Esophagus muscularis mucosa (tissue), 4 donors: ENCODE data around the gene A4GALT. TPM values are rescaled to one million over a fixed set of nuclear protein-coding genes. Genes with fewer than 3 reads are reported as not detected.
"Not testable (repeated sequence)": the region's sequence is repeated elsewhere in the genome, so short reads cannot be mapped to it uniquely, and the experiment has no call there.

Experiments
- DNase-seq: peaks from one replicate; pipeline ENCODE4 v3.0.0-alpha.2; 2017; ENCODE audit errors: extremely low spot score
- H3K27ac ChIP-seq, 4 donors: fragments of 200-600 bp; sonication (generic); replicated peaks in 1 of 4; 1 replicate in 3 of 4; 2 replicates in 1 of 4; pipeline ENCODE4 v1.5.1; 2016 to 2019; ENCODE audit warnings: mild to moderate bottlenecking in 1 of 4
- H3K27me3 ChIP-seq, 4 donors: fragments of 200-600 bp; sonication (generic); one replicate each; pipeline versions ENCODE4 v1.5.1 to v1.6.0; 2016 to 2019
- H3K36me3 ChIP-seq, 4 donors: fragments of 200-600 bp; sonication (generic); one replicate each; pipeline ENCODE4 v1.5.1; 2016 to 2019
- H3K4me1 ChIP-seq, 4 donors: fragments of 200-600 bp; sonication (generic); one replicate each; pipeline ENCODE4 v1.5.1; 2016 to 2019
- H3K4me3 ChIP-seq, 4 donors: fragments of 200-600 bp; sonication (generic); 1 replicate in 2 of 4; 2 replicates in 2 of 4; pipeline ENCODE4 v1.5.1; 2016 to 2019; ENCODE audit warnings: mild to moderate bottlenecking in 4 of 4, moderate library complexity in 1 of 4
- H3K9me3 ChIP-seq, 4 donors: fragments of 200-600 bp; sonication (generic); 1 replicate in 3 of 4; 2 replicates in 1 of 4; pipeline ENCODE4 v1.5.1; 2016 to 2019
- EP300 ChIP-seq: sonication (generic); formaldehyde crosslinking; IDR thresholded peaks from one replicate; pipeline ENCODE4 v1.6.1; 2017; ENCODE audit warnings: antibody characterized with exemption
- POLR2A ChIP-seq: fragments of 450-650 bp; IDR thresholded peaks from one replicate; pipeline ENCODE4 v1.6.1; 2017; ENCODE audit warnings: antibody characterized with exemption, moderate library complexity, mild to moderate bottlenecking, low read depth
- POLR2AphosphoS5 ChIP-seq, 2 donors: sonication (generic); formaldehyde crosslinking; IDR thresholded peaks; one replicate each; pipeline ENCODE4 v1.6.1; 2017; ENCODE audit warnings: antibody characterized with exemption in 2 of 2
- WGBS: methylation state at CpG from one replicate; pipeline ENCODE4 v1.1.5; 2018; 5-methylcytosine and 5-hydroxymethylcytosine counted together
- intact Hi-C: fragments of 100-400 bp; cut with DNase I; formaldehyde crosslinking; loops from one replicate; pipeline ENCODE4 v1.15.1; 2023
- total RNA-seq, 4 donors: library from RNA; depleted of rRNA; stranded (reverse); fragments of >200 nt; gene quantifications; one replicate each; pipeline versions ENCODE4 v1.1.0 to v1.2.1, GENCODE V29; 2016
- TF ChIP-seq, protein P1 (sequence below), 3 experiments: fragments of 200-600 bp in 2 of 3; fragments of 450-650 bp in 1 of 3; sonication (generic) in 2 of 3; IDR thresholded peaks; one replicate each; pipeline ENCODE4 v1.5.1; 2017 to 2019; ENCODE audit warnings: antibody characterized with exemption in 3 of 3, mild to moderate bottlenecking in 2 of 3, moderate library complexity in 1 of 3

The A4GALT gene
- total RNA-seq, 4 donors from 2014 or later: 77.7 to 81.8 (median 79.1) TPM

DNA sequence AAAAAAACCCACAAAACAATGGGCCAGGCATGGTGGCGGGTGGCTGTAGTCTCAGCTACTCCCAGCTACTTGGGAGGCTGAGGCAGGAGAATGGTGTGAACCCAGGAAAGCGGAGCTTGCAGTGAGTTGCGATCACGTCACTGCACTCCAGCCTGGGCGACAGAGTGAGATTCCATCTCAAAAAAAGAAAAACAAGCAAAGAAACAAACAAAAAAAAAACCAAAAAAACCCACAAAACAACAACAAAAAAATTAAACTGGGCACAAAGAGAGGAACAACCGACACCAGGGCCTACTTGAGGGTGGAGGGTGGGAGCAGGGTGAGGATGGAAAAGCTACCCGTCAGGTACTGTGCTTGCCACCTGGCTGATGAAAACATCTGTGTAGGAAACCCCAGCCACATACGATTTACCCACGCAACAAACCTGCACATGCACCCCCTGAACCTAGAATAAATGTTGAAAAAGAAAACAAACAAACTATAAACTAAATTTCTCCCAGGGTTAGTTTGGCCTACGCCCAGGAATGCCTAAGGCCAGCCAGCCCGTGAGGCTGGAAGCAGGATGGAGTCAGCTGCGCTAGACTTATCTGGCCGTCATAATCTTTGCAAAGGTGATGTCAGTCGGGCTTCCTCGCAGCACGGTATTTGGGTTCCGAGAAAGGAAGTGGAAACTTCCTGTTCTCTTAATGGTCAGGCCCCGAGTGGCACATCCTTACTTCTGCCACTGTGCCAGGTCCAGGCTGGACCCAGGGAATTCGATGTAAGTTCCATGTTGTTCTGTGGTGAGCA is 49.6 kb downstream of the A4GALT start:
- intact Hi-C loops: no loop called here
- TF ChIP-seq POLR2AphosphoS5 (IDR thresholded peaks at IDR 0.05) (peak; percentile 37 to 47), EP300 (no peak)
- Histone ChIP-seq H3K4me1 (peaks cover 21 to 31% (median 27%) of the 10 kb centered on the region in 4 donors), H3K9me3 (no peaks in the 10 kb centered on the region), H3K27me3 (no peaks in the 10 kb centered on the region), H3K4me3 (no peak overlapping the region), H3K36me3 (no peaks in the 10 kb centered on the region), H3K27ac (peak overlapping the region in 3 of 4 donors; percentile 2 to 55 (median 49))
- 80% methylated on average over 19 of the region's 19 CpGs for WGBS
- DNase-seq: no peak

DNA sequence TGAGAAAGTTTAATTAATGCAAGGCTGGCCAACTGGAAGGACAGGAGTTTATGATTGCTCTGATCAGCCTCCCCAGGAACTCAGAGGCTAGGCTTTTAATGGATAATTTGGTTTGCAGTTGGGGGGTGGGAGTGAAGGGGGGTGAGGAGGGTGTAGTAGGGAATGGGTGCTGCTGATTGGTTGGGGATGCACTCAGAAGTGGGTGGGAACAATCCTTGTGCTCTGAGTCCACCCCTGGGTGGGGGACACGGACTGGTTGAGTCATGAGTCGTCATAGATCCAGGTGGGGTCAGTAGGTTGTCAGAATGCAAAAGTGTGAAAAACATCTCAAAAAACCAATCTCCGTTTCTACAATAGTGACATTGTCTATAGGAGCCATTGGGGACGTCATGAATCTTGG is 50.6 kb downstream of the A4GALT start:
- Histone ChIP-seq H3K4me3 (no peak overlapping the region), H3K36me3 (no peaks in the 10 kb centered on the region), H3K27me3 (no peaks in the 10 kb centered on the region), H3K27ac (peak overlapping the region in 1 of 4 donors; percentile 44), H3K9me3 (no peaks in the 10 kb centered on the region), H3K4me1 (peaks cover 15 to 20% (median 17%) of the 10 kb centered on the region in 4 donors)
- TF ChIP-seq, protein P1, sequence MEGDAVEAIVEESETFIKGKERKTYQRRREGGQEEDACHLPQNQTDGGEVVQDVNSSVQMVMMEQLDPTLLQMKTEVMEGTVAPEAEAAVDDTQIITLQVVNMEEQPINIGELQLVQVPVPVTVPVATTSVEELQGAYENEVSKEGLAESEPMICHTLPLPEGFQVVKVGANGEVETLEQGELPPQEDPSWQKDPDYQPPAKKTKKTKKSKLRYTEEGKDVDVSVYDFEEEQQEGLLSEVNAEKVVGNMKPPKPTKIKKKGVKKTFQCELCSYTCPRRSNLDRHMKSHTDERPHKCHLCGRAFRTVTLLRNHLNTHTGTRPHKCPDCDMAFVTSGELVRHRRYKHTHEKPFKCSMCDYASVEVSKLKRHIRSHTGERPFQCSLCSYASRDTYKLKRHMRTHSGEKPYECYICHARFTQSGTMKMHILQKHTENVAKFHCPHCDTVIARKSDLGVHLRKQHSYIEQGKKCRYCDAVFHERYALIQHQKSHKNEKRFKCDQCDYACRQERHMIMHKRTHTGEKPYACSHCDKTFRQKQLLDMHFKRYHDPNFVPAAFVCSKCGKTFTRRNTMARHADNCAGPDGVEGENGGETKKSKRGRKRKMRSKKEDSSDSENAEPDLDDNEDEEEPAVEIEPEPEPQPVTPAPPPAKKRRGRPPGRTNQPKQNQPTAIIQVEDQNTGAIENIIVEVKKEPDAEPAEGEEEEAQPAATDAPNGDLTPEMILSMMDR (IDR thresholded peaks at IDR 0.05): no peak
- no peak for TF ChIP-seq POLR2AphosphoS5 (IDR thresholded peaks at IDR 0.05)
- no peak for TF ChIP-seq POLR2A
- no peak for TF ChIP-seq EP300
- intact Hi-C loops: no loop called here
- WGBS: 75% methylated on average over 4 of the region's 4 CpGs
- no peak for DNase-seq

DNA sequence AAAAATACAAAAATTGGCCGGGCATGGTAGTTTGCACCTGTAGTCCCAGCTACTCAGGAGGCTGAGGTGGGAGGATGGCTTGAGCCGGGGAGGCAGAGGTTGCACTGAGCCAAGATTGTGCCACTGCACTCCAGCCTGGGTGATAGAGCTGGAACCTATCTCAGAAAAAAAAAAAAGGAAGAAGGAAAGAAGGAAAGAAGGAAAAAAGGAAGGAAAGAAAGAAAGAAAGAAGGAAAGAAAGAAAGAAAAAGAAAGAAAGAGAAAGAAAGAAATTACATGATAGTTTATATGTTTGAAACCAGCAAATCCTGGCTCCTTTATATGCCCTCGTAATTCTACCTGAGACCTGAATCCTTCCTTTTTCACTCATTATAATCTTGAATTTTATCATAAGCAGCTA is 54.3 kb downstream of the A4GALT start:
- H3K27ac ChIP-seq, H3K4me3 ChIP-seq, H3K27me3 ChIP-seq, H3K36me3 ChIP-seq, DNase-seq, H3K9me3 ChIP-seq: not testable (repeated sequence)
- intact Hi-C loops: loop anchor here (10.0 kb wide), 1 partner anchor 188 kb away; the partner anchor contains the start of gene ARFGAP3
- H3K4me1 ChIP-seq: peaks cover 8 to 15% (median 14%) of the 10 kb centered on the region in 4 donors
- 94% methylated on average over 3 of the region's 3 CpGs for WGBS

DNA sequence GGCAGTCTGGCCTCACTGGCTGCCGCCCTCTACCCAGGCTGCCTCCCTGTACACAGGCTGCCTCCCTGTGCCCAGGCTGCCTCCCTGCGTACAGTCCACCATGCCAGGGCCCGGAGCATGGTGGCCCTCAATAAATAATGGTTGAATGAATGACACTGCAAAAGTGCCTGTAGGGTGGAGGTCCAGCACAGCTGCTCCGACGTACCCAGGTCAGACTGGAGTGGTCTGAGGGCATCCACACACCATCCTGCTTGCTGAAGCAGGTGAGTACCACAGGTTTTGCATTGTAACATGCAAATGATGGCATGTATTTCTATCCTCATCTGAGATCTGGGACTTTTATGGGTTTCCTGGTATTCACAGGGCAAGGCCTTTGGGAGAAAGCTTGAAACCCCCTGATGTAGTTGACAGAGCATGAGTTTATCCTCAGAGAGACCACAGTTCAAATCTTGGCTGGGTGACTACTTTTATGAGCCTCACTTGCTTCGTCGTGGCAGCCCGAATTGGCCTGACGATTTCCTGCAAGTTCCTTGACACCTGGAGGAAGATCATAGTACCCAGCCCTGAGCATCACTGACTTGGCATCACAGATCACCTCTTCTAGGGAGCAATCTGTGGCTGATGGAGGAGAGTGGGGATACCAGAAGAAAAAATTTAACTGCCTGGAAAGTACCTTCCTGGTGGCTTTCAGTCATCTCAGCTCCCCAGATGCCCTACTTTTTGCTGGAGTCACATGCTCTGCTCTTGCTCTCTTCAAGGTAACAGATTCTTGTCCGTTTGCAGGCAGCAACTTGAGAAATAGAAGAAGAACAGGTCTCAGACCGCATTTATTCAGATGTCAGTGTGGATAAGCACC is 55.5 kb downstream of the A4GALT start:
- intact Hi-C loops: loop anchor here (5.0 to 10.0 kb wide), 3 partner anchors 52 to 190 kb away; partner anchors contain the start of gene ARFGAP3
- no peak overlapping the region for H3K27ac ChIP-seq
- 74% methylated on average over 10 of the region's 11 CpGs for WGBS

DNA sequence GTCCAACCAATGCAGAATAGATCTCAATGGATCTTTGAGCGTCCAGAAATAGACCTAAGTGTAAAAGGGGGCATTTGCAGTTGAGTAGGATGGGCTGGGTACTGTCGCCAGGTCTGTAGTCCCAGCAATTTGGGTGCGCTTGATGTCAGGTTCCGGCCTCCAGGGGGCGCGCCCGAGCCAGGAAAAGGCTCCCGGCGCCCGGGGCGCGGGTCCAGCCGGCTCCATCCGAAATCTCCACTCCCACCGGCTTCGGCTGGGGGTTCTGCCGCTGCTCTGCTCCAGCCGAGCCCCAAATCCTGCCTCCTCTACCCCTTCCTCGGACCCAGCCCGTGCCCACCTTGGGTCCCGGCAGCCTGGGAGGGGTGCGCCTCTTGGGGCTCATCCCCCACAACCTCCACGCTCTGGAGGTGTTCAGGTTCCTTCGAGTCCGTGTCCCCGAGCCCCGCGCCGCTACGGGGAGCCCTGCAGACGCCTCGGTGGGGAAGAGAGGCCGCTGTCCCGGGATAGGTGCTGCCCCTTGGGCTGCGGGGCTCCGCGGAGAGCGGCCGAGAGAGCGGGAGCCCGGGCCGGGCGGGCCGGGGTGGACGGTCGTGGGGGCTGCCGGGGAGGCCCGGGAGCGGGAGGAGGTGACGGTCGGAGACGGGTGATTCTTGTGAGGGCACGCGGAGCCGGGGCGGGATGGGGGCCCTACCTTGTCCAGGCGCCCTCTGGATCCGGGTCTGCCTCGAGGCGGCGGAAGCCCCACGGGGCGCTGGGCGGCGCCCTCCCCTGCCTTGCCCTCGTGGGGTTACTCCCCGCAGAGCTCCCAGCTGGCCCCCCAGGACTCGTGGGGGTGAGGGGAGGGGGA is 58.5 kb downstream of the A4GALT start:
- Histone ChIP-seq H3K4me1 (peaks cover 8 to 16% (median 15%) of the 10 kb centered on the region in 4 donors), H3K9me3 (no peaks in the 10 kb centered on the region), H3K27me3 (no peaks in the 10 kb centered on the region), H3K27ac (peak overlapping the region; percentile 67 to 79 (median 74)), H3K4me3 (peak overlapping the region; percentile 60 to 72 (median 64)), H3K36me3 (no peaks in the 10 kb centered on the region)
- no peak for DNase-seq
- WGBS: 4% methylated on average over 27 of the region's 68 CpGs
- TF ChIP-seq, protein P1 (IDR thresholded peaks at IDR 0.05): peak; percentile 81 to 88 (median 82)
- TF ChIP-seq POLR2AphosphoS5 (IDR thresholded peaks at IDR 0.05) (peak; percentile 43 to 49), EP300 (no peak), POLR2A (no peak)
- intact Hi-C loops: loop anchor here (5.0 to 10.0 kb wide), 3 partner anchors 55 to 193 kb away; partner anchors contain the start of gene ARFGAP3

More for the DNA sequence above, 55.5 kb downstream of the A4GALT start:
- TF ChIP-seq, protein P1 (IDR thresholded peaks at IDR 0.05): no peak
- TF ChIP-seq POLR2A (no peak), POLR2AphosphoS5 (IDR thresholded peaks at IDR 0.05) (no peak), EP300 (no peak)
- no peak for DNase-seq
- H3K27me3 ChIP-seq: no peaks in the 10 kb centered on the region
- peaks cover 8 to 16% (median 15%) of the 10 kb centered on the region in 4 donors for H3K4me1 ChIP-seq
- no peak overlapping the region for H3K4me3 ChIP-seq
- no peaks in the 10 kb centered on the region for H3K9me3 ChIP-seq
- H3K36me3 ChIP-seq: no peaks in the 10 kb centered on the region
